IMR-90 (cell line): ENCODE data around the gene RGS14. TPM values are rescaled to one million over a fixed set of nuclear protein-coding genes. Genes with fewer than 3 reads are reported as not detected.

Experiments
- ATAC-seq: fragments of 200-7000 bp; cut with Tn5 transposase; 2 replicates; pipeline ENCODE4 v1.9.1; 2020; ENCODE audit warnings: low read depth, mild to moderate bottlenecking, moderate library complexity
- BruUV-seq: library from RNA; stranded (reverse); fragments of 400-500 nt; replicated peaks from 2 replicates; lab custom pipeline; 2021; lab: Mats Ljungman, UMichigan
- CTCF ChIA-PET: fragments of 300-600 bp; formaldehyde crosslinking; extraction: SDS; loops from one replicate; lab custom pipeline; 2021; ENCODE audit warnings: antibody characterized with exemption; lab: Yijun Ruan, JAX
- POLR2A ChIA-PET: fragments of 300-600 bp; sonication (Branson Sonifier 250); formaldehyde crosslinking; loops from one replicate; lab custom pipeline; 2022; ENCODE audit warnings: antibody characterized with exemption; ENCODE audit not compliant: unreplicated experiment; lab: Charles Lee
- DNase-seq: peaks from one replicate; pipeline ENCODE4 v3.0.0; 2013
- H2AFZ ChIP-seq: replicated peaks from 2 replicates; pipeline ENCODE3; 2013; ENCODE audit warnings: low read length, mild to moderate bottlenecking; ENCODE audit not compliant: poor library complexity
- H2AK5ac ChIP-seq: 2 replicates; pipeline ENCODE4 v1.6.1; 2013; ENCODE audit warnings: low read depth, low read length, inconsistent platforms
- H2AK9ac ChIP-seq: replicated peaks from 2 replicates; pipeline ENCODE3; 2013; ENCODE audit warnings: mild to moderate bottlenecking, low read depth, low read length, moderate library complexity; ENCODE audit not compliant: poor library complexity
- H2BK120ac ChIP-seq: 2 replicates; pipeline ENCODE4 v1.6.1; 2013; ENCODE audit warnings: low read depth, low read length, inconsistent platforms
- H2BK15ac ChIP-seq: 3 replicates; pipeline ENCODE4 v1.6.1; 2013; ENCODE audit warnings: low read depth, low read length, inconsistent platforms
- H2BK20ac ChIP-seq: 2 replicates; pipeline ENCODE4 v1.6.1; 2013; ENCODE audit warnings: low read depth, mild to moderate bottlenecking, inconsistent platforms, low read length, moderate library complexity
- H2BK5ac ChIP-seq: 2 replicates; pipeline ENCODE4 v1.6.1; 2013; ENCODE audit warnings: mild to moderate bottlenecking, low read depth, low read length, inconsistent platforms; ENCODE audit not compliant: poor library complexity, severe bottlenecking
- H3K14ac ChIP-seq: replicated peaks from 2 replicates; pipeline ENCODE4 v1.6.1; 2013; ENCODE audit warnings: low read depth, low read length, inconsistent platforms
- H3K18ac ChIP-seq: 2 replicates; pipeline ENCODE4 v1.6.1; 2013; ENCODE audit warnings: low read depth, low read length, control low read depth
- H3K23ac ChIP-seq: 2 replicates; pipeline ENCODE4 v1.6.1; 2013; ENCODE audit warnings: low read depth, low read length, inconsistent platforms
- H3K27ac ChIP-seq: 2 replicates; pipeline ENCODE4 v1.5.1; 2013; ENCODE audit warnings: mild to moderate bottlenecking, control low read depth, low read length; ENCODE audit not compliant: insufficient read depth
- H3K27me3 ChIP-seq: 2 replicates; pipeline ENCODE4 v1.6.1; 2013; ENCODE audit warnings: low read length; ENCODE audit not compliant: control insufficient read depth, insufficient read depth
- H3K36me3 ChIP-seq: 2 replicates; pipeline ENCODE4 v1.6.1; 2013; ENCODE audit warnings: low read length, mixed read lengths; ENCODE audit not compliant: control insufficient read depth, insufficient read depth
- H3K4ac ChIP-seq: 2 replicates; pipeline ENCODE4 v1.6.1; 2013; ENCODE audit warnings: low read depth, low read length, inconsistent platforms
- H3K4me1 ChIP-seq: 2 replicates; pipeline ENCODE4 v1.6.1; 2013; ENCODE audit warnings: low read length, mixed read lengths; ENCODE audit not compliant: control insufficient read depth, insufficient read depth
- H3K4me2 ChIP-seq: 2 replicates; pipeline ENCODE4 v1.6.1; 2013; ENCODE audit warnings: low read depth, mild to moderate bottlenecking, control low read depth, low read length, moderate library complexity
- H3K4me3 ChIP-seq: 2 replicates; pipeline ENCODE4 v1.5.1; 2013; ENCODE audit warnings: low read depth, mild to moderate bottlenecking, control low read depth, low read length, moderate library complexity; ENCODE audit not compliant: insufficient read depth
- H3K56ac ChIP-seq: 2 replicates; pipeline ENCODE4 v1.6.1; 2013; ENCODE audit warnings: low read length, inconsistent platforms; ENCODE audit not compliant: insufficient read depth; ENCODE audit errors: extremely low read depth
- H3K79me1 ChIP-seq, 2 experiments: 2 replicates each; pipeline ENCODE4 v1.6.1; 2013; ENCODE audit warnings: low read length in 2 of 2, inconsistent platforms in 1 of 2, low read depth in 1 of 2
- H3K9ac ChIP-seq: 2 replicates; pipeline ENCODE4 v1.6.1; 2013; ENCODE audit warnings: low read depth, low read length, control low read depth
- H3K9me1 ChIP-seq: 2 replicates; pipeline ENCODE4 v1.6.1; 2013; ENCODE audit warnings: low read length, inconsistent platforms; ENCODE audit not compliant: insufficient read depth
- H3K9me3 ChIP-seq: 2 replicates; pipeline ENCODE4 v1.6.1; 2013; ENCODE audit warnings: low read length; ENCODE audit not compliant: control insufficient read depth, insufficient read depth
- H4K20me1 ChIP-seq: 2 replicates; pipeline ENCODE4 v1.6.1; 2013; ENCODE audit warnings: low read length, inconsistent platforms; ENCODE audit not compliant: insufficient read depth
- H4K5ac ChIP-seq: 2 replicates; pipeline ENCODE4 v1.6.1; 2013; ENCODE audit warnings: mild to moderate bottlenecking, low read depth, low read length, control low read depth
- H4K8ac ChIP-seq, 2 experiments: 2 replicates each; pipeline ENCODE4 v1.6.1; 2013; ENCODE audit warnings: low read depth in 2 of 2, low read length in 2 of 2, control low read depth in 1 of 2, inconsistent platforms in 1 of 2
- H4K91ac ChIP-seq: 2 replicates; pipeline ENCODE4 v1.6.1; 2013; ENCODE audit warnings: low read depth, low read length, inconsistent platforms; ENCODE audit not compliant: insufficient read depth
- BHLHE40 ChIP-seq: fragments of 150-350 bp; IDR thresholded peaks from 2 replicates; pipeline ENCODE4 v1.6.1; 2016; ENCODE audit warnings: mild to moderate bottlenecking, low read depth, low read length
- CEBPB ChIP-seq: IDR thresholded peaks from 2 replicates; pipeline ENCODE4 v1.6.1; 2012; ENCODE audit warnings: low read depth, low read length, improper control_type of control experiment
- CHD1 ChIP-seq: IDR thresholded peaks from 2 replicates; pipeline ENCODE4 v1.6.1; 2012; ENCODE audit warnings: low read depth, low read length, improper control_type of control experiment
- CTCF ChIP-seq: conservative IDR thresholded peaks from 2 replicates; pipeline ENCODE4 v1.5.1; 2012; ENCODE audit warnings: mild to moderate bottlenecking, low read depth, low read length, improper control_type of control experiment
- FOS ChIP-seq: fragments of 150-350 bp; IDR thresholded peaks from 2 replicates; pipeline ENCODE4 v1.6.1; 2016; ENCODE audit warnings: low read depth, low read length
- MAFK ChIP-seq: IDR thresholded peaks from 2 replicates; pipeline ENCODE4 v1.6.1; 2012; ENCODE audit warnings: low read depth, low read length, improper control_type of control experiment
- MXI1 ChIP-seq: IDR thresholded peaks from 2 replicates; pipeline ENCODE4 v1.6.1; 2012; ENCODE audit warnings: low read depth, mild to moderate bottlenecking, low read length, moderate library complexity, borderline replicate concordance
- NFE2L2 ChIP-seq: fragments of 150-350 bp; IDR thresholded peaks from 2 replicates; pipeline ENCODE4 v1.6.1; 2016; ENCODE audit warnings: low read depth, mild to moderate bottlenecking, low read length
- POLR2A ChIP-seq: IDR thresholded peaks from 2 replicates; pipeline ENCODE4 v1.6.1; 2012; ENCODE audit warnings: mild to moderate bottlenecking, low read depth, low read length
- RAD21 ChIP-seq: IDR thresholded peaks from 2 replicates; pipeline ENCODE4 v1.6.1; 2012; ENCODE audit warnings: low read length, improper control_type of control experiment
- RCOR1 ChIP-seq: IDR thresholded peaks from 2 replicates; pipeline ENCODE4 v1.6.1; 2012; ENCODE audit warnings: mild to moderate bottlenecking, low read length, improper control_type of control experiment; ENCODE audit not compliant: insufficient replicate concordance
- RFX5 ChIP-seq: IDR thresholded peaks from 2 replicates; pipeline ENCODE4 v1.8.0; 2012; ENCODE audit warnings: low read depth, mild to moderate bottlenecking, low read length, moderate library complexity
- SMC3 ChIP-seq: fragments of 150-350 bp; IDR thresholded peaks from 2 replicates; pipeline ENCODE4 v1.6.1; 2016; ENCODE audit warnings: low read depth, mild to moderate bottlenecking, antibody characterized with exemption, low read length, moderate library complexity
- USF2 ChIP-seq: fragments of 150-350 bp; IDR thresholded peaks from 2 replicates; pipeline ENCODE4 v1.6.1; 2017; ENCODE audit warnings: mild to moderate bottlenecking, antibody characterized with exemption, low read length, low read depth
- WGBS, 2 experiments: methylation state at CpG; one replicate each; pipeline versions ENCODE4 v1.1.5 to v1.1.7; 2013; ENCODE audit warnings: missing lambda C conversion rate in 2 of 2; ENCODE audit not compliant: insufficient read length in 1 of 2; ENCODE audit errors: extremely low coverage in 2 of 2; 5-methylcytosine and 5-hydroxymethylcytosine counted together
- dilution Hi-C: fragments of 300-500 bp; cut with HindIII; formaldehyde crosslinking; loops from one replicate; pipeline ENCODE4 v1.14.3; 2018; ENCODE audit warnings: low sequenced_read_pairs; ENCODE audit not compliant: unreplicated experiment
- in situ Hi-C: fragments of 300-500 bp; cut with MboI; formaldehyde crosslinking; loops from 3 replicates; pipeline ENCODE4 v1.14.3; 2019; ENCODE audit warnings: low sequenced_read_pairs, inconsistent platforms, mixed read lengths
- intact Hi-C: fragments of 100-400 bp; cut with micrococcal nuclease; formaldehyde crosslinking; loops from 2 replicates; pipeline ENCODE4 v1.10.0; 2022
- polyA plus RNA-seq, 3 experiments: library from polyadenylated mRNA; depleted of rRNA; stranded (reverse); fragments of >200 nt; gene quantifications; 2 replicates each; pipeline ENCODE4 v1.2.3, GENCODE V29; 2012; ENCODE audit warnings: low replicate concordance in 1 of 3
- total RNA-seq: library from RNA; depleted of rRNA; stranded (reverse); fragments of >200 nt; gene quantifications from 2 replicates; pipeline ENCODE4 v1.2.3, GENCODE V29; 2012
- TF ChIP-seq, protein P1 (sequence below): fragments of 150-350 bp; IDR thresholded peaks from 2 replicates; pipeline ENCODE4 v1.6.1; 2016; ENCODE audit warnings: low read depth, mild to moderate bottlenecking, low read length, moderate library complexity, borderline replicate concordance

RGS14 gene
- total and polyA plus RNA-seq, 2 of the 4 experiments (the other 2 are of a cell fraction): 1.1 to 6.5 TPM

DNA sequence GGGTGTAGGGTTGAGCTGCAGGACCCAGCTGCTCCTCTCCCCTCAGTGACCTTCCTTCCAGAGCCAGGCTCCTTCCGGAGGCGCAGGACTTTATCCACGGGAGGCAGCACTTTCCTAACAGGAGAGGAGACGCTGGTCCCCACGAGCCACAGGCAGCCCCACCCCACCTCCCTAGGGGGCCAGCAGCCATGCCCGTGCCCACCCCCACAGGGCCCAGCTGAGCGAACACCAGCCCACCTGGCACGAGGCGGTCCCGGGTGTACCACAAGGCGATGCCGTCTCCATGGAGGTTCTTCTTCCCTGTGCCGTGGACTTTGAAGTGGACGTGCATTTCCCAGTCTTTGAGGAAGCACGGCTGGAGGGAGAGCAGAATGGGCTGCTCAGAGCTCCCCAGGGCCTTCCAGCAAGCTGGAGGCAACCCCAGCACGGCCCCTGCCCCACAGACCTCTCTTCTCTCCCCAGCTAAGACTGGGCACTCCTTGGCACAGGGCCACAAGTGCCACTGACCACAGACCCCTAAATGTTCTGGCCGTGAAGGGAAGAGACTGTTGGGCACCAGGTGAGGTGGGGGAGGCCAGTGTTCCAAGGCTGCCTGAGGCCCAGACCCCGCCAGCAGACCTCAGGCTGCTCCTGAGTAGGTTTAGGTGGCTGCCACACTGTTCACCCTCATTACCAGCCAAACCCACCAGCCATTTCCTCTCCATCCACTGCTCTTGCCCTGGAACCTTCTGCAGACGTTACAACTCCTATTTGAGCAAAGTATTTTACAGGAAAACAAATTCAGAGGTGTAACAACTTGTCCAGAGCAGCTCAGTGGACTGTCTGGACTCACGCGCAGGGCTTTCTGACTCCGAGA is 19.2 kb upstream of the RGS14 start:
- BruUV-seq: no TSS peak
- 84% methylated on average over 13 of the region's 22 CpGs; no CpG with 5 or more reads in 1 of the 2 experiments for WGBS, 2 experiments
- Histone ChIP-seq H3K9me3 (no peaks in the 10 kb centered on the region), H3K36me3 (peaks cover 61% of the 10 kb centered on the region), H2BK15ac (no peak overlapping the region), H3K27me3 (no peaks in the 10 kb centered on the region), H3K9me1 (peaks cover 6% of the 10 kb centered on the region; the same call in 1 of the 2 replicates), H3K79me1 (peaks cover 15 to 29% of the 10 kb centered on the region in 2 experiments), H3K56ac (no peak overlapping the region), H3K23ac (no peak overlapping the region), H2BK20ac (no peak overlapping the region), H3K9ac (no peak overlapping the region), H2AK5ac (no peak overlapping the region), H3K18ac (no peak overlapping the region), H2BK5ac (no peak overlapping the region), H4K91ac (no peak overlapping the region), H2AFZ (no peak overlapping the region), H3K4ac (no peak overlapping the region), H3K4me1 (no peaks in the 10 kb centered on the region), H2AK9ac (no peak overlapping the region), H4K20me1 (peaks cover 13% of the 10 kb centered on the region; the same call in 1 of the 2 replicates), H3K27ac (no peak overlapping the region), H4K8ac (no peak overlapping the region), H3K14ac (no peak overlapping the region), H4K5ac (no peak overlapping the region), H3K4me2 (no peak overlapping the region), H3K4me3 (no peak overlapping the region), H2BK120ac (no peak overlapping the region)
- no peak for TF ChIP-seq CEBPB
- no peak for TF ChIP-seq USF2
- no peak for TF ChIP-seq NFE2L2
- no peak for TF ChIP-seq FOS
- no peak for TF ChIP-seq CTCF
- TF ChIP-seq RFX5: no peak
- TF ChIP-seq MAFK: no peak
- TF ChIP-seq BHLHE40: no peak
- no peak for TF ChIP-seq MXI1
- TF ChIP-seq, protein P1, sequence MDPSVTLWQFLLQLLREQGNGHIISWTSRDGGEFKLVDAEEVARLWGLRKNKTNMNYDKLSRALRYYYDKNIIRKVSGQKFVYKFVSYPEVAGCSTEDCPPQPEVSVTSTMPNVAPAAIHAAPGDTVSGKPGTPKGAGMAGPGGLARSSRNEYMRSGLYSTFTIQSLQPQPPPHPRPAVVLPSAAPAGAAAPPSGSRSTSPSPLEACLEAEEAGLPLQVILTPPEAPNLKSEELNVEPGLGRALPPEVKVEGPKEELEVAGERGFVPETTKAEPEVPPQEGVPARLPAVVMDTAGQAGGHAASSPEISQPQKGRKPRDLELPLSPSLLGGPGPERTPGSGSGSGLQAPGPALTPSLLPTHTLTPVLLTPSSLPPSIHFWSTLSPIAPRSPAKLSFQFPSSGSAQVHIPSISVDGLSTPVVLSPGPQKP: no peak
- no peak for TF ChIP-seq RAD21
- no peak for TF ChIP-seq POLR2A
- no peak for TF ChIP-seq RCOR1
- no peak for TF ChIP-seq SMC3
- TF ChIP-seq CHD1: no peak
- DNase-seq (no peak), ATAC-seq (no peak)
- dilution Hi-C loops (no loop called here), in situ Hi-C loops (no loop called here), intact Hi-C loops (no loop called here)
- ChIA-PET CTCF (no interaction called here), POLR2A (no interaction called here)
